Nephron (organoid): ENCODE results near the gene TMEM38A.
"Not testable (repeated sequence)": the region's sequence is repeated elsewhere in the genome, so short reads cannot be mapped to it uniquely, and the experiment has no call there.

Experiments
- H3K27ac Mint-ChIP-seq, 3 experiments: 2 replicates each; pipeline ENCODE4 v1.8.0; 2020; ENCODE audit warnings: mixed read lengths in 3 of 3, mild to moderate bottlenecking in 2 of 3, moderate library complexity in 1 of 3
- H3K27me3 Mint-ChIP-seq: 2 replicates; pipeline ENCODE4 v1.8.0; 2021; ENCODE audit warnings: low read depth, mild to moderate bottlenecking, moderate library complexity, mixed read lengths
- H3K36me3 Mint-ChIP-seq: 2 replicates; pipeline ENCODE4 v1.8.0; 2020; ENCODE audit warnings: low read depth, mixed read lengths
- H3K4me1 Mint-ChIP-seq: 2 replicates; pipeline ENCODE4 v1.8.0; 2020; ENCODE audit warnings: mixed read lengths
- H3K4me3 Mint-ChIP-seq, 3 experiments: 2 replicates each; pipeline ENCODE4 v1.8.0; 2020; ENCODE audit warnings: mild to moderate bottlenecking in 3 of 3, mixed read lengths in 3 of 3, moderate library complexity in 2 of 3
- H3K9me3 Mint-ChIP-seq: 2 replicates; pipeline ENCODE4 v1.8.0; 2020; ENCODE audit warnings: mixed read lengths
- TF ChIP-seq, protein P1 (sequence below), 3 experiments: fragments of 200-600 bp; sonication (generic); IDR thresholded peaks; one replicate each; pipeline ENCODE4 v1.5.0; 2021; ENCODE audit warnings: antibody characterized with exemption in 3 of 3; ENCODE audit not compliant: unreplicated experiment in 3 of 3

Gene TMEM38A

GRCh38 chr19:16714702-16715287, 53.9 kb downstream of the TMEM38A start:
- no peak overlapping the region for H3K27ac Mint-ChIP-seq
- H3K4me1 Mint-ChIP-seq, result no peaks in the 10 kb centered on the region
- H3K36me3 Mint-ChIP-seq, result no peaks in the 10 kb centered on the region
- H3K9me3 Mint-ChIP-seq, result no peaks in the 10 kb centered on the region
- peaks cover 4% of the 10 kb centered on the region for H3K27me3 Mint-ChIP-seq
- no peak overlapping the region for H3K4me3 Mint-ChIP-seq
- TF ChIP-seq, protein P1, sequence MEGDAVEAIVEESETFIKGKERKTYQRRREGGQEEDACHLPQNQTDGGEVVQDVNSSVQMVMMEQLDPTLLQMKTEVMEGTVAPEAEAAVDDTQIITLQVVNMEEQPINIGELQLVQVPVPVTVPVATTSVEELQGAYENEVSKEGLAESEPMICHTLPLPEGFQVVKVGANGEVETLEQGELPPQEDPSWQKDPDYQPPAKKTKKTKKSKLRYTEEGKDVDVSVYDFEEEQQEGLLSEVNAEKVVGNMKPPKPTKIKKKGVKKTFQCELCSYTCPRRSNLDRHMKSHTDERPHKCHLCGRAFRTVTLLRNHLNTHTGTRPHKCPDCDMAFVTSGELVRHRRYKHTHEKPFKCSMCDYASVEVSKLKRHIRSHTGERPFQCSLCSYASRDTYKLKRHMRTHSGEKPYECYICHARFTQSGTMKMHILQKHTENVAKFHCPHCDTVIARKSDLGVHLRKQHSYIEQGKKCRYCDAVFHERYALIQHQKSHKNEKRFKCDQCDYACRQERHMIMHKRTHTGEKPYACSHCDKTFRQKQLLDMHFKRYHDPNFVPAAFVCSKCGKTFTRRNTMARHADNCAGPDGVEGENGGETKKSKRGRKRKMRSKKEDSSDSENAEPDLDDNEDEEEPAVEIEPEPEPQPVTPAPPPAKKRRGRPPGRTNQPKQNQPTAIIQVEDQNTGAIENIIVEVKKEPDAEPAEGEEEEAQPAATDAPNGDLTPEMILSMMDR (IDR thresholded peaks at IDR 0.05; ENCODE audit: unreplicated experiment in 3 of 3), result peak; percentile 69 to 84 (median 81)

GRCh38 chr19:16715611-16716010, 54.7 kb downstream of the TMEM38A start:
- H3K9me3 Mint-ChIP-seq, result no peaks in the 10 kb centered on the region
- H3K4me1 Mint-ChIP-seq, result no peaks in the 10 kb centered on the region
- TF ChIP-seq, protein P1 (IDR thresholded peaks at IDR 0.05; ENCODE audit: unreplicated experiment in 3 of 3), result no peak
- no peaks in the 10 kb centered on the region for H3K36me3 Mint-ChIP-seq
- H3K27me3 Mint-ChIP-seq, result peaks cover 6% of the 10 kb centered on the region
- no peak overlapping the region for H3K27ac Mint-ChIP-seq
- H3K4me3 Mint-ChIP-seq, result no peak overlapping the region

GRCh38 chr19:16721051-16721450, 60.1 kb downstream of the TMEM38A start:
- Mint-ChIP-seq H3K4me1 (no peaks in the 10 kb centered on the region), H3K36me3 (no peaks in the 10 kb centered on the region), H3K9me3 (no peaks in the 10 kb centered on the region), H3K27ac (no peak overlapping the region), H3K27me3 (peaks cover 3% of the 10 kb centered on the region), H3K4me3 (no peak overlapping the region)
- TF ChIP-seq, protein P1 (IDR thresholded peaks at IDR 0.05; ENCODE audit: unreplicated experiment in 3 of 3), result no peak

DNA sequence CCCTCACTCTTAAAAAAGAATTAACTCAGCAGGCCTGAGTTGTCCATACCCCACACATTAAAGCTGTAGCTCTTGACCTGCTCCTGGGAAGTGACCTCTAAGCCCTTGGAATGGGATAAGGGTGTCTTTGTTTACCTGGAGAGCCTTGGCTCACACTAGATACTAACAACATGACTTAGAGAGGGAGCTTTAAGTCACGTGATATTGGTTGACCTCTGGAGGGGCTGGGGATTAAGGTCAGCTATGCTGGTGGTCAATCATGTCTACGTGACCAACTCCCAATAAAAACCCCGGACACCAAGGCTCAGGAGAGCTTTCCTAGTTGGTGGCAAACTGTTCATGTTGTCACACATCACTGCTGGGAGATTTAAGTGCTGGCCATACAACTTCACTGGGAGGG, 61.7 kb downstream of the TMEM38A start:
- H3K27ac Mint-ChIP-seq, result no peak overlapping the region
- H3K36me3 Mint-ChIP-seq, result no peaks in the 10 kb centered on the region
- H3K4me1 Mint-ChIP-seq, result no peaks in the 10 kb centered on the region
- H3K4me3 Mint-ChIP-seq, result no peak overlapping the region
- TF ChIP-seq, protein P1 (IDR thresholded peaks at IDR 0.05; ENCODE audit: unreplicated experiment in 3 of 3), result no peak
- peaks cover 3% of the 10 kb centered on the region for H3K27me3 Mint-ChIP-seq
- H3K9me3 Mint-ChIP-seq, result no peaks in the 10 kb centered on the region

DNA sequence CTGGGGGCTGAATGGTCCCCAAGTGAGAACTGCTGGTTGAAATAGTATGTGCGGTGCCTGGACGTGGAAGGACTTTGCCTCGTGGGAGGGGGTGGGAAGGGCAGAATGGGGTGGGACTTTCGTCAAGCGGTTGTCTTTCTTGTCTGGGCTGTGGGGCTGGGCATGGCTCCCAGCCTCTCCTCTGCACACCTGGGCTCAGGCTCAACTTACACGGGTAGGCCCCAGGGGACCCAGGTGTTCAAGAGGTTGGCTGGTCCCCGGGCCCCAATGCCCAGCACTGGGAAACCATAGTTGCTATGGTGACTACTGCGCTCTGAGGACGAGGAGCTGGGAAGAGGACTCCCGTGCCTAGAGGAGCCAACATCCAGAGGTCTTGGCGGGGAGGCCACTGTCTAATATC, 66.0 kb downstream of the TMEM38A start:
- Mint-ChIP-seq H3K36me3 (no peaks in the 10 kb centered on the region), H3K27me3 (no peaks in the 10 kb centered on the region), H3K9me3 (no peaks in the 10 kb centered on the region), H3K4me3 (no peak overlapping the region), H3K4me1 (no peaks in the 10 kb centered on the region), H3K27ac (no peak overlapping the region)
- TF ChIP-seq, protein P1 (IDR thresholded peaks at IDR 0.05; ENCODE audit: unreplicated experiment in 3 of 3), result no peak

- not testable (repeated sequence) for H3K27me3 Mint-ChIP-seq, H3K36me3 Mint-ChIP-seq, H3K4me3 Mint-ChIP-seq, H3K9me3 Mint-ChIP-seq, H3K4me1 Mint-ChIP-seq, H3K27ac Mint-ChIP-seq
Observed at GRCh38 chr19:16735650-16736266, 74.8 kb downstream of the TMEM38A start.
